Measurements from ENCODE around the gene SIGLEC15. TPM values are rescaled to one million over a fixed set of nuclear protein-coding genes. Genes with fewer than 3 reads are reported as not detected.

The SIGLEC15 gene
- total RNA-seq, 1 donor from 2014 or later, result not detected

- H3K4me3 Mint-ChIP-seq (ENCODE audit: unreplicated experiment), result no peak overlapping the region
- no peak for DNase-seq
- peaks cover 11% of the 10 kb centered on the region for H3K27me3 Mint-ChIP-seq (ENCODE audit: unreplicated experiment)
- no peak overlapping the region for H3K27ac Mint-ChIP-seq (ENCODE audit: unreplicated experiment)
- H3K36me3 Mint-ChIP-seq (ENCODE audit: unreplicated experiment), result peaks cover 9% of the 10 kb centered on the region
- TF ChIP-seq CTCF (IDR thresholded peaks at IDR 0.05; ENCODE audit: partially characterized antibody, unreplicated experiment), result no peak
- peaks cover 2% of the 10 kb centered on the region for H3K9me3 Mint-ChIP-seq (ENCODE audit: unreplicated experiment)
- no peaks in the 10 kb centered on the region for H3K4me1 Mint-ChIP-seq (ENCODE audit: low read depth, unreplicated experiment)
These were observed 14.2 kb downstream of the SIGLEC15 start for GRCh38 chr18:45839414-45840395.

GRCh38 chr18:45841060-45841764 is 15.7 kb downstream of the SIGLEC15 start:
- H3K36me3 Mint-ChIP-seq (ENCODE audit: unreplicated experiment), result peaks cover 5% of the 10 kb centered on the region

GRCh38 chr18:45841765-45842442 is 16.4 kb downstream of the SIGLEC15 start:
- DNase-seq, result no peak
- Mint-ChIP-seq H3K4me1 (ENCODE audit: low read depth, unreplicated experiment) (no peaks in the 10 kb centered on the region), H3K27me3 (ENCODE audit: unreplicated experiment) (peaks cover 8% of the 10 kb centered on the region), H3K27ac (ENCODE audit: unreplicated experiment) (no peak overlapping the region), H3K9me3 (ENCODE audit: unreplicated experiment) (peaks cover 5% of the 10 kb centered on the region), H3K4me3 (ENCODE audit: unreplicated experiment) (no peak overlapping the region), H3K36me3 (ENCODE audit: unreplicated experiment) (peaks cover 5% of the 10 kb centered on the region)
- TF ChIP-seq CTCF (IDR thresholded peaks at IDR 0.05; ENCODE audit: partially characterized antibody, unreplicated experiment), result no peak

More at GRCh38 chr18:45841060-45841764, 15.7 kb downstream of the SIGLEC15 start:
- no peaks in the 10 kb centered on the region for H3K4me1 Mint-ChIP-seq (ENCODE audit: low read depth, unreplicated experiment)
- peaks cover 5% of the 10 kb centered on the region for H3K9me3 Mint-ChIP-seq (ENCODE audit: unreplicated experiment)
- H3K4me3 Mint-ChIP-seq (ENCODE audit: unreplicated experiment), result no peak overlapping the region
- no peak overlapping the region for H3K27ac Mint-ChIP-seq (ENCODE audit: unreplicated experiment)
- TF ChIP-seq CTCF (IDR thresholded peaks at IDR 0.05; ENCODE audit: partially characterized antibody, unreplicated experiment), result no peak
- DNase-seq, result no peak
- peaks cover 9% of the 10 kb centered on the region for H3K27me3 Mint-ChIP-seq (ENCODE audit: unreplicated experiment)

- Mint-ChIP-seq H3K27me3 (ENCODE audit: unreplicated experiment) (peaks cover 6% of the 10 kb centered on the region), H3K9me3 (ENCODE audit: unreplicated experiment) (peaks cover 5% of the 10 kb centered on the region), H3K36me3 (ENCODE audit: unreplicated experiment) (peaks cover 5% of the 10 kb centered on the region), H3K27ac (ENCODE audit: unreplicated experiment) (no peak overlapping the region), H3K4me3 (ENCODE audit: unreplicated experiment) (no peak overlapping the region), H3K4me1 (ENCODE audit: low read depth, unreplicated experiment) (no peaks in the 10 kb centered on the region)
- no peak for TF ChIP-seq CTCF (IDR thresholded peaks at IDR 0.05; ENCODE audit: partially characterized antibody, unreplicated experiment)
- no peak for DNase-seq
These were observed 17.5 kb downstream of the SIGLEC15 start for GRCh38 chr18:45843019-45843418.
